ENCODE results near the gene STX17. TPM values are rescaled to one million over a fixed set of nuclear protein-coding genes. Genes with fewer than 3 reads are reported as not detected.

Gene STX17
- total RNA-seq, 4 donors from 2014 or later = 6.7 to 363 (median 37.1) TPM

DNA sequence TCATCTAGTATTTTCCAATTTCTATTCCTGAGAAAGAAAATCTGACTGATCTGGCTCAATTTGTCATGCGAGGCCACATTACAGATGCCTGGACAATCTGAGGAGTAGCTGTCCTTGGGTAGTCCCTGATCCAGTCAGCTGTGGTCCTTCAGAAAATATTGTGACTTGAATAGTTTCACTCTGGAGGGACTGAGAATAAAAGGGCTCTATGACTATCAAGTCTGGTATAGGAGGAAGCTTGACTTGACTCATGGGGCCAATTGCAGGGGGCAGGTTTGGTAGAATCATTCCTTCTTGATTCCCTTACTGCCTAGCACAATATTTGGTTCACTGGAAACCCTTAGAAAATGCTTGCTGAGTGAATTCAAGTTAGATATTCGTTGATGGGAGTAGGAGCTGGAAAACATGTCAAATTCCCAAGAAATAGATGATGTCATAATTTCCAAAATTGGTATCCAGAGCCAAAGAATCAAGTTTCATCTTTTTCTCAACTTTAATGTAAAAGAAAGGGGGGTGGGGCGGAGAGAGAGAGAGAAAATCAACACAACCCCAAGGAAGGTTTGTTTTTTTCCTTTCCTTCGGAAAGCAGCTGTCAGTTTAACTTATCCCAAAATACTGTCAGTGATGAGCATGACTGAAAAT, 32.4 kb upstream of the STX17 start:
- H3K27me3 ChIP-seq = no peaks in the 10 kb centered on the region
- H3K27ac ChIP-seq = no peak overlapping the region
- no peaks in the 10 kb centered on the region for H3K4me1 ChIP-seq
- no peak overlapping the region for H3K4me3 ChIP-seq
- intact Hi-C loops (cut with DNase I; ENCODE audit: low total_unique reads) = no loop called here
- TF ChIP-seq CTCF (IDR thresholded peaks at IDR 0.05) = no peak
- 78 to 87% methylated on average over 3 to 4 of the region's 4 CpGs for WGBS, 2 donors (ENCODE audit: low coverage in 1 of 2)
- no peak for DNase-seq
- H3K9me3 ChIP-seq = no peaks in the 10 kb centered on the region
- in situ Hi-C loops (cut with MboI; ENCODE audit: low pct_ligation_motif_present in 1 of 4, low pct_unique_long_range_greater_than_20kb in 1 of 4, low sequenced_read_pairs in 3 of 4) = no loop called here
- H3K36me3 ChIP-seq = no peaks in the 10 kb centered on the region

- intact Hi-C loops (cut with DNase I; ENCODE audit: low total_unique reads) (no loop called here), in situ Hi-C loops (cut with MboI; ENCODE audit: low pct_ligation_motif_present in 1 of 4, low pct_unique_long_range_greater_than_20kb in 1 of 4, low sequenced_read_pairs in 3 of 4) (no loop called here)
- H3K4me1 ChIP-seq = no peaks in the 10 kb centered on the region
- DNase-seq = no peak
- no peak overlapping the region for H3K27ac ChIP-seq
- H3K27me3 ChIP-seq = no peaks in the 10 kb centered on the region
- no peak overlapping the region for H3K4me3 ChIP-seq
- TF ChIP-seq EP300 (IDR thresholded peaks at IDR 0.05; ENCODE audit: low read depth) (no peak), POLR2AphosphoS5 (IDR thresholded peaks at IDR 0.05) (no peak), POLR2A (IDR thresholded peaks at IDR 0.05) (no peak), CTCF (IDR thresholded peaks at IDR 0.05) (no peak)
- 69 to 100% methylated on average over 1 to 2 of the region's 2 CpGs for WGBS, 2 donors (ENCODE audit: low coverage in 1 of 2)
- no peaks in the 10 kb centered on the region for H3K9me3 ChIP-seq
- no peaks in the 10 kb centered on the region for H3K36me3 ChIP-seq
Observed at GRCh38 chr9:99876190-99876589, 30.3 kb upstream of the STX17 start.

- Histone ChIP-seq H3K4me1 (no peaks in the 10 kb centered on the region), H3K4me3 (no peak overlapping the region), H3K27me3 (no peaks in the 10 kb centered on the region), H3K9me3 (no peaks in the 10 kb centered on the region), H3K36me3 (no peaks in the 10 kb centered on the region), H3K27ac (no peak overlapping the region)
- in situ Hi-C loops (cut with MboI; ENCODE audit: low pct_ligation_motif_present in 1 of 4, low pct_unique_long_range_greater_than_20kb in 1 of 4, low sequenced_read_pairs in 3 of 4) = no loop called here
- TF ChIP-seq POLR2A (IDR thresholded peaks at IDR 0.05) = no peak
- TF ChIP-seq EP300 (IDR thresholded peaks at IDR 0.05; ENCODE audit: low read depth) = no peak
- no peak for TF ChIP-seq CTCF (IDR thresholded peaks at IDR 0.05)
- no peak for TF ChIP-seq POLR2AphosphoS5 (IDR thresholded peaks at IDR 0.05)
- DNase-seq = no peak
- WGBS, 2 donors (ENCODE audit: low coverage in 1 of 2) = 73 to 82% methylated on average over 2 of the region's 2 CpGs
- intact Hi-C loops (cut with DNase I; ENCODE audit: low total_unique reads) = no loop called here
Observed at GRCh38 chr9:99878651-99879050, 27.8 kb upstream of the STX17 start.

DNA sequence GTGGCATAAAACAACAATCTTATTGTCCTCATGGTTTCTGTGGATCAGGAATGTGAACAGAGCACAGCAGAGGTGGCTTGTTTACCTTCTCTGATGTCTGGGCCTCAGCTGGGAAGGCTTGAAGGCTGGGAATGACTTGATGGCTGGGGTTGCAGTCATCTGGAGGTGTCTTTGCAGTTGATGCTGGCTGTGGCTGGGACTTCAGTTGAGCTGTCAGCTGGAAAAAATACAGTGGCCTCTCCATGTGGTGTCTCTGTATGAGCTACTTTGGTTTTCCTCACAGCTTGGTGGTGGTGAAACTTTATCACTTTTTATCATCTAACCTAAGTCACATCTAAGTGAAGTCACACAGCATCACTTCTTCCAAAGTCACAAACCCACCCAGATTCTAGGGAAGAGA, 24.7 kb upstream of the STX17 start:
- intact Hi-C loops (cut with DNase I; ENCODE audit: low total_unique reads) = no loop called here
- no peak overlapping the region for H3K27ac ChIP-seq

More for the DNA sequence above, 24.7 kb upstream of the STX17 start:
- no peaks in the 10 kb centered on the region for H3K36me3 ChIP-seq
- no peak overlapping the region for H3K4me3 ChIP-seq
- no peaks in the 10 kb centered on the region for H3K27me3 ChIP-seq
- no peak for TF ChIP-seq POLR2AphosphoS5 (IDR thresholded peaks at IDR 0.05)
- no peak for TF ChIP-seq EP300 (IDR thresholded peaks at IDR 0.05; ENCODE audit: low read depth)
- no peak for TF ChIP-seq CTCF (IDR thresholded peaks at IDR 0.05)
- no peak for DNase-seq
- H3K4me1 ChIP-seq = no peaks in the 10 kb centered on the region
- H3K9me3 ChIP-seq = no peaks in the 10 kb centered on the region
- in situ Hi-C loops (cut with MboI; ENCODE audit: low pct_ligation_motif_present in 1 of 4, low pct_unique_long_range_greater_than_20kb in 1 of 4, low sequenced_read_pairs in 3 of 4) = no loop called here
